ENCODE data around the gene PKP3.
"Not testable (repeated sequence)": the region's sequence is repeated elsewhere in the genome, so short reads cannot be mapped to it uniquely, and the experiment has no call there.

PKP3 gene

GRCh38 chr11:401196-401595 is 7.2 kb downstream of the PKP3 start:
- not testable (repeated sequence) for ATAC-seq

- ATAC-seq: no peak
- TF ChIP-seq CSRNP3 (CRISPR knock-in tag; IDR thresholded peaks at IDR 0.05) (no peak), GLIS3 (CRISPR knock-in tag; IDR thresholded peaks at IDR 0.05) (no peak), TCF4 (CRISPR knock-in tag; IDR thresholded peaks at IDR 0.05; ENCODE audit: borderline replicate concordance) (no peak), TSHZ2 (CRISPR knock-in tag; IDR thresholded peaks at IDR 0.05) (no peak), BACH2 (CRISPR knock-in tag; IDR thresholded peaks at IDR 0.05; ENCODE audit: borderline replicate concordance) (no peak), OSR1 (CRISPR knock-in tag; IDR thresholded peaks at IDR 0.05) (no peak), PATZ1 (CRISPR knock-in tag; IDR thresholded peaks at IDR 0.05; ENCODE audit: borderline replicate concordance) (no peak), SNAI2 (CRISPR knock-in tag; IDR thresholded peaks at IDR 0.05) (no peak), POU6F1 (CRISPR knock-in tag; IDR thresholded peaks at IDR 0.05; ENCODE audit: borderline replicate concordance, low read depth) (no peak)
Measured at GRCh38 chr11:403021-403760, 9.2 kb downstream of the PKP3 start.

GRCh38 chr11:403761-404431 is 9.9 kb downstream of the PKP3 start:
- no peak for TF ChIP-seq PATZ1 (CRISPR knock-in tag; IDR thresholded peaks at IDR 0.05; ENCODE audit: borderline replicate concordance)
- no peak for ATAC-seq

- no peak for ATAC-seq
- no peak for TF ChIP-seq OSR1 (CRISPR knock-in tag; IDR thresholded peaks at IDR 0.05)
- no peak for TF ChIP-seq TOX (CRISPR knock-in tag; IDR thresholded peaks at IDR 0.05; ENCODE audit: borderline replicate concordance)
- no peak for TF ChIP-seq ESRRG (CRISPR knock-in tag; IDR thresholded peaks at IDR 0.05)
- no peak for TF ChIP-seq ZNF70 (CRISPR knock-in tag; IDR thresholded peaks at IDR 0.05)
- TF ChIP-seq POU6F1 (CRISPR knock-in tag; IDR thresholded peaks at IDR 0.05; ENCODE audit: borderline replicate concordance, low read depth): no peak
- no peak for TF ChIP-seq TSHZ2 (CRISPR knock-in tag; IDR thresholded peaks at IDR 0.05)
- no peak for TF ChIP-seq BACH2 (CRISPR knock-in tag; IDR thresholded peaks at IDR 0.05; ENCODE audit: borderline replicate concordance)
- TF ChIP-seq ZNF8 (CRISPR knock-in tag; IDR thresholded peaks at IDR 0.05): no peak
- TF ChIP-seq SNAI2 (CRISPR knock-in tag; IDR thresholded peaks at IDR 0.05): no peak
- TF ChIP-seq TCF4 (CRISPR knock-in tag; IDR thresholded peaks at IDR 0.05; ENCODE audit: borderline replicate concordance): no peak
- no peak for TF ChIP-seq RARB (CRISPR knock-in tag; IDR thresholded peaks at IDR 0.05)
- TF ChIP-seq CREB5 (CRISPR knock-in tag; IDR thresholded peaks at IDR 0.05; ENCODE audit: low read depth): no peak
Measured at GRCh38 chr11:404551-405264, 10.7 kb downstream of the PKP3 start.

All from SK-N-SH treated with all-trans-retinoic acid at 6 μM for 48 hours (cell line).